A549 treated with GW870086 at 1 μM for 4 hours (cell line): ENCODE measurements around the gene CD274. TPM values are rescaled to one million over a fixed set of nuclear protein-coding genes. Genes with fewer than 3 reads are reported as not detected.

Experiments
- total RNA-seq: library from RNA; stranded (reverse); fragments of 200-300 nt; extraction: Qiagen RNA extraction; gene quantifications from 5 replicates; pipeline ENCODE4 v1.2.3, GENCODE V29; 2022; ENCODE audit warnings: low read depth

Gene CD274
- total RNA-seq = 0.97 to 2.1 TPM (median 1.4 TPM) in 5 replicates

DNA sequence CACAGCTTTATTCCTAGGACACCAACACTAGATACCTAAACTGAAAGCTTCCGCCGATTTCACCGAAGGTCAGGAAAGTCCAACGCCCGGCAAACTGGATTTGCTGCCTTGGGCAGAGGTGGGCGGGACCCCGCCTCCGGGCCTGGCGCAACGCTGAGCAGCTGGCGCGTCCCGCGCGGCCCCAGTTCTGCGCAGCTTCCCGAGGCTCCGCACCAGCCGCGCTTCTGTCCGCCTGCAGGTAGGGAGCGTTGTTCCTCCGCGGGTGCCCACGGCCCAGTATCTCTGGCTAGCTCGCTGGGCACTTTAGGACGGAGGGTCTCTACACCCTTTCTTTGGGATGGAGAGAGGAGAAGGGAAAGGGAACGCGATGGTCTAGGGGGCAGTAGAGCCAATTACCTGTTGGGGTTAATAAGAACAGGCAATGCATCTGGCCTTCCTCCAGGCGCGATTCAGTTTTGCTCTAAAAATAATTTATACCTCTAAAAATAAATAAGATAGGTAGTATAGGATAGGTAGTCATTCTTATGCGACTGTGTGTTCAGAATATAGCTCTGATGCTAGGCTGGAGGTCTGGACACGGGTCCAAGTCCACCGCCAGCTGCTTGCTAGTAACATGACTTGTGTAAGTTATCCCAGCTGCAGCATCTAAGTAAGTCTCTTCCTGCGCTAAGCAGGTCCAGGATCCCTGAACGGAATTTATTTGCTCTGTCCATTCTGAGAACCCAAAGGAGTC is at the start of gene CD274:
CD274 (plus strand) TSS at position 184 of the 733 bp plus-strand sequence. CDS start 5,572 bp downstream, outside the sequence.

GRCh38 chr9:5437254-5438216 is 12.8 kb upstream of the CD274 start, which contains the start of gene PLGRKT:
TSS of gene PLGRKT (minus strand) at chr9:5437925. CDS start at chr9:5431977, 5,948 bp downstream.

DNA sequence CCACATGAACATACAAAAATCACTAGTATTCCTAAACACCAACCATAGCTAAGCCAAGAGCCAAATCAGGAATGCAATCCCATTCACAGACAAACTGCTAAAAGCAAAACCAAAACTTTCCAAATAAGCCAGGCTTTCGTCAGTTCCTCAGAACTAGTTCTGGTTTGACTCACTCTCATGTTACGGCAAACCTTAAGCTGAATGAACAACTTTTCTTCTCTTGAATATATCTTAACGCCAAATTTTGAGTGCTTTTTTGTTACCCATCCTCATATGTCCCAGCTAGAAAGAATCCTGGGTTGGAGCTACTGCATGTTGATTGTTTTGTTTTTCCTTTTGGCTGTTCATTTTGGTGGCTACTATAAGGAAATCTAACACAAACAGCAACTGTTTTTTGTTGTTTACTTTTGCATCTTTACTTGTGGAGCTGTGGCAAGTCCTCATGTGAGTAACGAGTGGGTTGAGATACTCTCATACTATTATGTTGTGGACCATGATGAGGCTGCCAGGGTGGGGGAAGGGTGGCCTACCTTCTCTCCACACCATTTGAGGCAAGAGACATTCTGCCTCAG is 60.1 kb downstream of the CD274 start, which contains the start of gene PDCD1LG2:
PDCD1LG2 (plus strand) TSS at position 172 of the 572 bp plus-strand sequence. CDS start 12,016 bp downstream, outside the sequence.

Other genes with a start within 250 kb of the CD274 start
- gene INSL4, start 219.1 kb upstream of the CD274 start, total RNA-seq = 16.5 to 21.2 TPM (median 17.9 TPM) in 5 replicates
- 0.17 to 0.39 TPM (median 0.39 TPM) in 3 of 5 replicates, not detected in the others for gene RLN2, start 145.8 kb upstream of the CD274 start, total RNA-seq
- not detected in 5 replicates for gene RLN1, start 110.7 kb upstream of the CD274 start, total RNA-seq
- gene PLGRKT, start 12.6 kb upstream of the CD274 start, total RNA-seq = 23.6 to 26.7 TPM (median 24.9 TPM) in 5 replicates
- gene PDCD1LG2, start 60.0 kb downstream of the CD274 start, total RNA-seq = 0.13 to 0.25 TPM (median 0.15 TPM) in 5 replicates
- gene RIC1, start 178.6 kb downstream of the CD274 start, total RNA-seq = 11.0 to 15.3 TPM (median 13.2 TPM) in 5 replicates